Measurements from ENCODE around the gene CAPN13.

The CAPN13 gene

DNA sequence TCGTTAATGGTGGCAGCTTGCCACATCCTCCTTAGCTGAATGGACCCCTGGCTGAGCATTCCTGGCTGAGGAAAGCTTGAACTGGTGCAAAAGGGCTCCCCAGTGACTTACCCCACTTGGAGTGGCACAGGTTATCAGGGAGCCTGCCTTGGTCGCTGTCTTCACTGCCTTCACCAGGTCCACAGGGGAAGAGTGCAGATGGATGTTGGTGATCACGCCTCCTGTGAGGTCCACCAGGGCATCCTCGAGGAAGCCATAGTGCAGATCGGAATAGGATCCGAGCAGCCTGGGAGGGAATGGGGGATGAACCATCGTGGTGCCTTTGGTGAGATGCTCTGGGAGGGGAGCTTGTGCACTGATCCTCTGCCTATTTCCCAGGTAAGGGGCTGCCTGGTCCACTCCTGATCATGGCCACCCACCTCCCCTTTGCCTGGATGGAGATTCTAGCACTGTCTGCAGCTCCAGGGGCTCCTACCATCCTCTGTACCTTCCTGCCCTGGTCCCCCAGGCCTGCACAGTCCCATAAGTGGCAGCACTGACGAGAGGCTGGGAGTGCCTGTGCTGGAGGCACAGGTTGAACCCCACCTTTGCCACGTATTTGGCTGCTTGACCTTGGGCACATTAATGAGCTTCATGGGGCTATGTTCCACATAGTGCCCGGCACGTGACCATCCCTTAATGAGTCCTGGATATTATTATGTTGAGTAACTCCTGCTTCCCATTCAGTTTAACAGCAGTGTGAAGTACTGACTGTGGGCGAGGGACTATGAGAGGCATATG, 43.0 kb downstream of the CAPN13 start:
- no peak for DNase-seq

DNA sequence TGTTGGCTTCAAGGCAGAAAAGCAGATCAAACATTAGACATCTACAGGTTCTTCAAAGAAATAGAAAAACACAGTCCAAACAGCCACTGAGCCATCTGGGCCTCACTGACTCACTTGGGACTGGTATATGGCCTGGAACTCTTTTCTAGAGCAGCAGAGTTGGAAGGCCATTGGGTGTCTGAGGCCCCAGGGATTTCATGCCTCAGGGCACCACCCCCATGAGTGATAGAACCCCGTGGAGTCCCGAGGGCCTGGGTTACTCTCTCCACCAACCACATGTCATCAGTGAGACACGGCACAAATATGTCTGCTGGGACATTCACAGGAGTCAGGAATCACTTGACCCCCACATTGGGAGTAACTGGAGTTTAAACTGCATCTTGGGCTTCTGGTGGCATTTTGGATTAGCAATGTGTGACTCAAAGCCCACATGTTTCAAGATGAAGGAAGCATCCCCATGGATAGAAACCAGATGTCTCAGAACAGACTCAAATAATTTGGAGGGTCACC, 44.0 kb downstream of the CAPN13 start:
- DNase-seq, result no peak

DNA sequence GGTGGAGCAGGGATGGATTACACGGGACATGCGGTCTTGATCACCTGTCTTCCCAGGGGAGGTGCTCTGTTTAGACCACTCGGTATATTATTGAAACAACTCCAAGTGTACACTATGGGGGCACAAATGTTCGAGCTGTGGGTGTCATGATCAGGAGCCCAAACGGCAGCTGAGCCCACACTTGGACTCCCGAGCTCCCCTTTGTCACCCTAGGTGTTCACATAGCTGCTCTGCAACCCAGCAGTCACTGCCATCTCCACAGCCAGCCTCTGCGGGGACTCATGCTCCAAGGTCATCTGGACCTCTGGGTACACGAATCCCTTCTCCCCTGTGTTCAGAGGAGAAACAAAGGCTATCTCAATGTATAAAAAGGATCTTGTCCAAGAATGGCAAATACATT, 46.0 kb downstream of the CAPN13 start:
- DNase-seq, result no peak

DNA sequence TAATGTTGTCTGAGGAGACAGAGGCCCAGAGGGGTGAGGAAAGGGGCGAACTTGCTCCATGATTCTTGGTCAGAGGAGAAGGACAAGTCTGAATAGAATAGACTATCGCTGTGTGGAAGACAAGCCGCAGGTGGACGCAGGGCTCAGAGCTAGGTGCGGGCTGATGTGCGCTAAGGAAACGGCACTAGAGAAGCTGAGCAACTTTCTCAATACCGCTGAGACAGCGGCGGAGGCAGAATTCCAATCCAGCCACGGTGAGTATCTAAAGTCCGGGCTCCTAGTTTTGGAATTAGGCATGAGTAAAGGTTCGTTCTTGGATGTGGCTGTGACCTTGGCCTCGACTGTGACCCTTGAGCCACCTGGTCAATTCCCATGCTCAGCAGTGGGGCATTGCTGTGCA, 47.8 kb downstream of the CAPN13 start:
- no peak for DNase-seq

DNA sequence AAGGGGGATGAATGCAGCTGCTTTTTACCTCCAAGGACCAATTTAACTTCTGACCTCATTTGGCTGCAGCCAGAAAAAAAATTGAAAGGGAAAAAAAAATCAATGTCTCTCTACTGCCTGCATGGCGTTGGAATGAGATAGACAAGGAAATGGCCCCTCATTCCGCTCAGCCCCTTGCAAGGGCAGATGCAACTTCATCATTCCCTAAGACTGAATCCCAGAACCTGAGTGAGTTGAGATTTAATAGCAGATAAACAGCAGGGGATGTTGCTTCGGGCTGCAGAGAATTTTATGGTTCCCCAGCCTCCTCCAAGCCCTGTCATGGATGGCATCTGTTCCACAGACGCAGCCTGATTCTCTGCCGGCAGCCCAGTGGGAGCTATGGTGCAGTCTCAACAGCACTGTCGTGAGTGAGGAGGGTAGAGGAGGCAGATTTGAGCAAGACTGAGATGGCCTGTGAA, 49.0 kb downstream of the CAPN13 start:
- DNase-seq, result no peak

DNA sequence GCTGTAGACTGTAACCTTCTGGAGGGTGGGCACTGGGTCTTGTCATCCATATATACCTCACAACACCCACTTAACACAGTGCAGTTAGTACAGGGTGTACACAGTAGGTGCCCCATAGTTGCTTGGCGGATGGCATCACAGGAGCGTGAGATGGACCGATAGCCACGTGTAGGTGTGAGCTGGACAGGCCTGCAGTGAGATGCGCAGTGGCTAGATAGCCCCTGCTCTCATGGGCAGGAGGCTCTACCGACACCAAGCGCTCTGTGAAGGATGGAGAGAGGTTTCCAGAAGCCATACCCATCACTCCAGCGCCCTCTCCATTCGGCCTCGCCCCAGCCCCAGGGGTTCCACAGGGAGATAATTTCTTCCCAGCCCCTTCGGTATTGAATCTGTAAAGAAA, 49.5 kb downstream of the CAPN13 start:
- no peak for DNase-seq

DNA sequence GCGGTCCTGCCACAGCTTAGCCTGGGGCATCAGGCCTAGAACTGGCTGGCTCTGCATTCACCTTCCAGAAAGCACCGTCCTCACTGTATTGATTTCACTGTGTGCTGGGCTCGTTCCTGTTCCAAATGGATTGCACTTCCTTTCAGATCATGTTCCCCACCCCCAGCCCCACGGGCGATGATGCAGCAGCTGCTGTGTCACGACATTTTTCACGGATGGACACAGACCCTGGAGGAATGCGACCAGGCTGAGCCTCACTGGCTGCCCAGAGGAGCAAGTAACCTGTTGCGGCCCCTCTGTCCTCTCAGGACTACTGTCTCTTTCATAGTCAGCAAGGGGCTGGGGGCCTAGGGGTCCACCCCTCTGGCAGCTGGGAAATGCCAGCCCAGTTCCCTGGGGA, 50.3 kb downstream of the CAPN13 start:
- no peak for DNase-seq

DNA sequence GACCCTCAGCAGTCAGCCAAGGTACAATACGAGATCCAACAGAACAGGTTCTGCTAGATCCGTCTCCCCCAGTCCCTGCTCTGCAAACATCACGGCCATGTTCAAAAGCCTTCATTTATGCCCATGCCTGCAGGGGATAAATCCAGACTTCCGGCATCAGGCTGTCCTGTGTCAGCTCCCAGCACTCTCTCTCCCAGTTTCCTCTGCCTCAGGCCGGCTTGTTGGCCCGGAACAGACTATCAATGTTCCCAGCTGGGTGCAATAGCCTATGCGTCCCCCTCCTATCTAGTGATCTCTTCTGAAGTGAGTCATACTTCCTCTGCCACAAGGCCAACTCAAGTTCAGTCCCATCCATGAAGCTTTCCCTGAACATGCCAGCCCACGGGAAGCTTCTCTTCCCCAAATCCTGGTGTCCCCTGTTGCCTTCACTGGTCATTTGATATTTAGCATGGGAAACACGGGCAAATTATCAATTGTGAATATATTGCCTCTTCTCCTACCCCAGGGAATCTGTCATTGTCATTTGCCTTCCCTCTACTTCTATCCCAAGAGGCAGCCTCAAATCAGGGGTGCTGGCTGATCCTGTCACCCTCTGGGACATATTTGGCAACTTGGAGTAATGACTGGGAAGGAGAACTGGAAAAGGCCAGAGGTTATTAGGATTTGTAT, 51.1 kb downstream of the CAPN13 start:
- DNase-seq, result no peak

DNA sequence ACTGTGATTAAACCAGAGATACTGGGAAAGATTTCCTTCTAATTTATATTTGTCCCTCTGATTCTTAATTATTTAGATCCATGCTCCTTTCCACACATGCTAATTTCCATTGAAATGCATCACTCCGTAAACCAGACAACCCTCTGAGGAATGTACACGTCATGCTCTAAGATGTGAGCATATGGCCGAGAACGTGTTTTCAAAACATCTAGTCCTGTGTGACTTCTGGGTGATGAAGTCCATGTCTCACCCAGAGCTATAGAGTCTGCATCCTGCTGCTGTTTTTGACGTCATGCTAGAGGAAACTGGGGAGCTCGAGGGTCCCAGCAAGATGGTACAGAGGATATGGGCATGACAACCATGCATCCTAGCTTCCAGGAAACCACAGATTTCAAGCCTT, 53.6 kb downstream of the CAPN13 start:
- no peak for DNase-seq

DNA sequence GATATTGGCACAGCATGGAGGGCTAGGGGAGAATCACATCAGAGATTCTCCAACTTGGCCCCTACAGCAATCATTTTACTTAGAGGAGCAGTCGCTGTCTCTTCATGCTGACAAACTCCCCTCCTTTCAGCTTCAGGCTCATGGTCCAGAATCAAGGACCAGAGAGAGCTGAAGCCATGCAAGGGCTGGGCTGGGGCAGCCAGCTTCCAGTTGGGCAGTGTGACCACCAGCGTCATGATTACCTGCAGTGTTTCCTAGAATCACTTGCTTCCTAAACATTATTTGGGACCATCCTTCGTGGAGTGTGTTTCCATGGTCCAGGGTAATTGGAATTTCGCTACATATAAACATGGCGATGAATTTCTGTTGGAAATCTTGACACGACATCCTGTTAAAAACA, 54.4 kb downstream of the CAPN13 start:
- DNase-seq, result no peak

DNA sequence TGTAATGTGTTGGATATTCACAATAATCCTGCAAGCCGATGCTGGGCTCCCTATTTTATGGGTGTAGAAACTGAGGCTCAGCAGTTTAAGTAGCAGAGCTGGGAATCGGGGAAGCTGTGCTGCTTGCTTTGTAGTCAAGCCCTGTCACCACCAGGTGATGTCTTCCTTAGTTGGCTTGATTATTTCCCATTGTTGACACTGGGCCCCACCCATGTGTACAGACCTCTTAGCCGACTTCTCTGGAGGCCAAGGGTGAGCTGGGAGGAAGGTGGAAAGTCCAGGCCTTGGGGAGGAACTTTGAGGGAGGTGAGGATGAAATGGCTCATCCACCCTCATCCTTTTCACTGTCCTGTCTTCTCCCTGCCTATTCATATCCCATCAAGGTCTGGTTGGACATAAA, 60.0 kb downstream of the CAPN13 start:
- no peak for DNase-seq

DNA sequence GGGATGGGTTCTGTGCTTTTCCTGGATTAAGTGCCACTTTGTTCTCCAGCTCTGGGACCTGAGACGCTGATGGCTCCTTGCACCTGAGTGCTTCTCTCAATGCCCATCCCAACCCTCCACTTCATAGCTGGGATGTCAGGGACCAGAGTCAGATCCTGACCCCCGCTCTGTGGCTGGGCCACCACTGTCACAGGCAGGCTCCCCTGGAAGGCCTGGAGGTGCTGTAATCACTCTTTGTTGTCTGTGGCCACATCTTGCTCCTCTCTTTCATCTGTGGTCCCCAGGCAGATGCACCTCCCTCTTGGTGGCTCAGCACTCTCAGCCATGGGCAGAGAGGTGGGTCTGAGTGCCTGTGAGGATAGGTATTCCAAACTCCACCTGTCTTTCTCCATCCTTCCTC, 62.4 kb downstream of the CAPN13 start:
- DNase-seq, result no peak

DNA sequence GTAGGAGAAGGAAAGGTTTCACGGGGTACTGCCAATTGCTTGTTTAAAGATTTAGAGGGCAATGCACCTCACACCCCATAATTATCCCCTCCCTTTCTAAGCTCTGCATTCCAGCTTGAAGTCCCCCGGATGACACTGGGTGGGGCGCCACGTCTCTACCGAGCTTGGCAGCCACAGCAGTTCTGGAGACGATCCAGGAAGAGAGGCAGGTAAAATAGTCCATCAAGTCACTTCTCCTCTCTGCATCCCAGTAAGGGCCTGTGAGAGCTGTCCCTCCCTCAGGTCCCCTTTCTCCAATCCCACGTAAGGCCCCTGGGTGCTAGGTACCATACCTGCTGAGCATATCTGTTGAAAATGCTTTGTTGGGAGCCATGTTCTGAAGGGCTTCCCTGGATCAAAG, 65.7 kb downstream of the CAPN13 start:
- DNase-seq, result no peak

DNA sequence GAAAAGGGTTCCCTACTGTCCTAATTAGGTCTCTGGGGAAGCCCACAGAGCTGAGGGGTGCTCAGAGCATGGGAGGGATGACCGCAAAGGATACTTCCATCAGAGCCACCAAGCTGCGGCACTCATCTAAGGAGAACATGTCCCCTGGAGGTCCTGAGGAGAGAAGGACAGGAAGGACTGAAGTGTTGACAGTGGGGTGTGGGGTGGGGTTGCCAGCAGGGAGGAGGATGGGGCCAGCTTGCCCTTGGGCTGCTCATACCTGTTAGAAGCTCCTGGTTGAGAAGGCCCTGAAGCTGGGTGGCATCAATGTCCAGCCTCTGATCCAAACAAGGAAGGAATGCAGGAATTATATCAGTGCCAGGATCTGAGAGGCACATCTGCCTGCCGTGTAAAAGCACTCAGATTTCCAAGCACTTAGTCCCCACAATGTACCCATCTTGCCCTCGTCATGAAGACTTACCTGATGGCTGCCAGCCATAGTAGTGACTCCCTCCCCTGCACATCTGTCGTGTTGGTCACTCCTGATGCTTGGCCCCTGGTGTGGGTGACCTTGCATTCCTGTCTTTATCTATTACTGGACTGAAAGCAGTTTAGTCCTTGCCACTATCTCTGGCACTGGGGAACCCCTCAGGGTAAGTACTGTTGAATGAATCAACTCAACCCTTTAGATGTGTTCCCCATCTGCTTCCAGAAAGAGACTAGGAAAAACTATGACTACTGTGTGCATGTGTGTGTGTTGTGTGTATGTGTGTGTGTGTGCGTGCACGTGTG, 68.9 kb downstream of the CAPN13 start:
- DNase-seq, result no peak

DNA sequence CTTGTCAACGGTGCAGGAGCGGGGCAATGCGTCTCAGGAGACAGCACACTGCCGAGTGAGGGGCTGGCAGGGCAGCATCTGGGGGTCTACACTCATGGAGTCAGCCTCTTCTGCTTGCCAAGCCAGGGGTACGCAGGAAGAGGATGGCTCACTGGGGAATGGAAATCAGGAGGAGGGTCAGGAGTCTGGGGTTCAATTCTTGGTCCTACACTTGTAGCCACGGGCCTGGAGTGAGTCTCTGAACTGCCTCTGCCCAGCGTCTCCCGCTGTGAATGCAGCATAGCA, 70.0 kb downstream of the CAPN13 start:
- DNase-seq, result no peak

DNA sequence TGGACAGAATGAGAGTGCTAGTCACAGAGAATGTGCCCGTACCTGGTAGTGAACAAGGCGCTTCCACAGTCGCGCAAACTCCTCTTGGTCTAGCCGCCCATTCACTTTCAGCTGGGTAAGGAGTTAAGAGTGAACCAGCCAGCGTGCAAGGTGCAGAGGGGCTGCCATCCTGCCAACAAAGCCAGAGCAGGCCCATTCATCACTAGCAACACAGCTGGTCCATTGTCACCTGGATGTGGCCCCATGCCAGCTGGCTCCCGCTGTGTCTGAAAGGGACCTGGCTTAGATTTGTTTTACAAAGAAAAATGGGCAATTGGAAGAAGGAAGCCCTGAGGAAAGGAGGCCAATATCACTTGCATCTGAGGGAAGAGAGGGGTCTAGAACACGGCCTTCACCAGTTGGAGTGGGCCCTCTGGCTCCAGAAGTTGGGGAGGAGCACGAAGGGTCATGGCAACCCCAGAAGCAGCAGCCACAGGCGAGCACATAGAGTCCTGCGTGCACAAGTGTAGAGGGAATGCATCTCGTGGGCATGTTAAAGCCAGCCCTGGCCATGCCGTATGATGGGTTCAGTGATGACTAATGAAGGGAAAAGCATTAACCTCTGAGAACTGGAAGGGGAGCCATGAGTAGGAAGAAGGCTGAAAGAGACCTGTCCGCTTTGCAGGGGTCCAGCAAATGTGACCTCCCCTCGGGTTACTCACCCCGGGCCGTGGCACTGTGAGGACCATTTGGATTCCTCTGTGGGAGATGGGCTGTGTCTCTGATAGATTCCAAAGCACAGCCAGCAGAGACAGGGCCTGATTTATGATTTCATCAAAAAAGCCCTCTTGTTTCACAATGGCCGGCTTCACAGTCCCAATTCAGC, 70.6 kb downstream of the CAPN13 start:
- no peak for DNase-seq

DNA sequence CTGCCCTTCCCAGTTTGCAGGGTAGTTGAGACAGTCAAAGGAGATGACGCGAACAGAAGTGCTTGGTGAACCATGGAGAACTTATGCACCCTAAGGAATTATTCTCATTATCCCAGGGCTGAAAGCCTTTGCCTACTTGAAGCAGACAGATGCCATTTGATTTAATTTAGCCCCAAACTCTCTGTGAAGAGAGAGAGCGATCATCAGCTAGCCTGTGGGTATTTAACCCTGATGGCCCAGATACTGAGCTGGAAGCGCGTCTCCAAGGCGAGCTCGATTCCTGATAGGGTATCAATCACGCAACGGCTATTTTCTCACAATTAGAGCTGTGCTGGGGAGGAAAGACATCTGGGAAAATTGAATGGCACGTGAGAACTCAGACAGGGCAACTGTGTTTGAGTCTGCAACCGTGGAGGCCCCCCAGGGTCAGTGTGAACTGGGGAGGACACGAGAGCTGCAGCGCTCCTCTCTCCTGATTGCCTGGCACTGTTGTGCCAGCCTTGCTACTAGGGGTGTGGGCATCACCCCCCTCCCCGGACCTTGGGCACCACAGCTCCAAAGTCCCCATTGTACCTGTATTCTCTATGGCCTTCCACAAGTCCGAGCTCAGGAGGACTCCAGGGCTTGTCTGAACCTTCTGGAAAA, 73.2 kb downstream of the CAPN13 start:
- DNase-seq, result no peak

DNA sequence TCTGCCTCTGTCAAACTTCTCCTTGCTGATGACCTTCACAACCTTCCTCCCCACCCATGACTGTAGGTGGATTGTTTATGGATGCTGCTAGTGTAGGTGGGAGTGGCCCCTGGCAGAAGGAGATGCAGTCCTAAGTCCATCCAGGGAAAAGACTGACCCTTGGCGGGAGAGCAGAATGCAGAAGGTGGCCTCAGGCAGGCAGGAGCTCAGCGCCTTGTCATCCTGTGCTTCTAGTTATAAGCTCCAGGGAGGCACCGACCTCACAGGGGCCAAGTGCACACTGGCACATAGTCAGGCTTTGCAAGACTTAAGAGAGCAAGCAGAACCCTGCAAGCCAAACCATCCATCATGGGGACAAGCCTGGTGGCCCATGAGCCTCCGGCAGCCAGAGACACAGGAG, 74.4 kb downstream of the CAPN13 start:
- DNase-seq, result no peak

DNA sequence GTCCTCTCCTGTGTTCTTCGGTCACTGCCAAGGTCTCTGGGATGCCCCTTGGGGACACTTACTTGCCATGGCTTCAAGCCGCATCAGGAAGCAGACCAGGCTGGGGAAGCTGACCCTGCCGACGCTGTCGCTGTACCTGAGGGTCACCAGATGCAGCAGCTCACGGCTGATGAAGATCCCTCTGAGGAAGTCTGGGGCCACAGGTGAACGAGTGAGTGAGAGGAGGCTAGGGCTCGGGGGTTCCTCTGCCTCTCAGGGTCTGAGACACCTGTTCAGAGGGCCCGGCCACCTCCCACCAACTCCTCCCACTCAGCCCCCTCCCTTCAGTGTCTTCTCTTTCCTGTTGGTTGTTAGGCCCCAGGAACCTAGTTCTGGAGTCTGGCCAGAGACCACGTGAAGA, 74.9 kb downstream of the CAPN13 start:
- DNase-seq, result no peak

DNA sequence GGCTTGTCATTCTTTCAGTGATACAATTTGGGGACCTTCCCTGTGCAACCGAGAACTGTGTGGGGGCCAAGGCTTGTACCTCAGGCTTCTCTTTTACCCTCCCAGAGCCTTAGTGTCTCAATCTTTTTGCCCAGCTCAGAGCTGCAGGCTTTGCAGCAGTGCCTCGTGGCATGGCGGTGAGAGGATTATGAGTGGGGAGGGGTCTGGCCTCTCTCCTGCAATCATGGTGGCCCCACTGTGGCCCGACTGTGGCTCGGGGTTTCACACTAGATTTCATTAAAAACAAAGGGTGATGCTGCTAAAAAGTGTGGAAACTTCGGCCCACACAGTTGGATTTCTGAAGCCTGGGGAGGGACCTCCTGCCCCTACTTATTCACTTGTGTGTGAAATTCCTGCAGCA, 75.5 kb downstream of the CAPN13 start:
- DNase-seq, result no peak

DNA sequence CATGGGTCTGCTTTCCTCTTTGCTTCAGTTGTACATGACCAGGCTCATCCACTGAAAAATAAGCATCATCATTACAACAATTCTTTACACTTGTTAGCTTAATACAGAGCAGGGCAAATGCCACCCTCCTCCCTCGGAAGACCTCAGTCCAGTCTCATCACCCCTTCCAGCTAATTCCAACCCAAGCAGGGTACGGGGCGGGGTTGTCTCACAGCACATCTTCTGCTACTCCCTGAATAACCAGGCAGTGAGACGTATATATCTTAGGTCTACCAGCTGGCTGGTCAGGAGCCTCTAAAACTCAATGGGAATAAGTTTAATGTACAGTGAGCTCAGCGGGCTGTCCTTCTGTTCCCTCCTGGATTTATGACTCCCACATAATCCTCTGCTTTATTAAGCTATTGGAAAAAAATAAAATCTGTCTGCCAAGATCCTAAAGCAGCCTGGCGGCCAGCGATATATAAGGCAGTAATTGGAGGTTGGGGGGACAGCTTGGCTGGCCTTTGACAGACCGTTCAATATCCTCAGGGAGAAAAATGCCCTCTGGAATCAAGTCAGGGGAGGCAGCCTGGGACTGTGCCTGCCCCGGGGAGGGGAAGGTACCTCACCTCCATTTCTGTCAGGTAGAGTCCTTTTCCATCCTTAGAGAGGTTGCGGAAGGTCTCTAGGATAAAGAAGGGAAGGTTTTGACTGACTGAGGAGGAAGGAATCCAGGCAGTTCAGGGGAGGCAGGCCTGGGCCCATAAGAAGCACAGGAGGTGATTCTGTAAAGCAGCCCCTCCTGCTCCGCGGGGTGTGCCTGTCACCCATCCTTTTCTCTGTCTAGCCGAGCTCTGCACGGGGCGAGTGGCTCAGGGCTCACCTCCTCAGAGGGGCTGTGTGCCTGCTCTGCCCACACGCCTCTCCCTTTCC, 76.3 kb downstream of the CAPN13 start:
- no peak for DNase-seq
